Sigmoid colon (tissue), 7 donors: ENCODE data around the gene CHI3L2. TPM values are rescaled to one million over a fixed set of nuclear protein-coding genes. Genes with fewer than 3 reads are reported as not detected.

Experiments
- DNase-seq: peaks from one replicate; pipeline ENCODE4 v3.0.0-alpha.2; 2019
- H3K27ac ChIP-seq, 4 donors: fragments of 200-600 bp; sonication (generic); one replicate each; pipeline ENCODE4 v1.5.1; 2016 to 2019; ENCODE audit warnings: mild to moderate bottlenecking in 1 of 4
- H3K27me3 ChIP-seq, 3 donors: fragments of 200-600 bp; sonication (generic); one replicate each; pipeline ENCODE4 v1.5.1; 2019; ENCODE audit warnings: mild to moderate bottlenecking in 1 of 3
- H3K36me3 ChIP-seq, 4 donors: fragments of 200-600 bp; sonication (generic); one replicate each; pipeline ENCODE4 v1.5.1; 2016 to 2019
- H3K4me1 ChIP-seq, 4 donors: fragments of 200-600 bp; sonication (generic); one replicate each; pipeline ENCODE4 v1.5.1; 2017 to 2019
- H3K4me3 ChIP-seq, 4 donors: fragments of 200-600 bp; sonication (generic); one replicate each; pipeline ENCODE4 v1.5.1; 2017 to 2019; ENCODE audit warnings: mild to moderate bottlenecking in 2 of 4, moderate library complexity in 1 of 4
- H3K9me3 ChIP-seq, 4 donors: fragments of 200-600 bp in 3 of 4; sonication (generic) in 3 of 4; one replicate each; pipeline versions ENCODE4 v1.5.1 to v1.6.1; 2013 to 2019
- CTCF ChIP-seq, 4 experiments: fragments of 450-650 bp in 3 of 4; fragments of 200-600 bp in 1 of 4; IDR thresholded peaks; one replicate each; pipeline ENCODE4 v1.5.1; 2016 to 2019; ENCODE audit warnings: antibody characterized with exemption in 4 of 4, mild to moderate bottlenecking in 3 of 4, moderate library complexity in 2 of 4
- EP300 ChIP-seq, 4 donors: sonication (generic); formaldehyde crosslinking; IDR thresholded peaks; one replicate each; pipeline ENCODE4 v1.6.1; 2017; ENCODE audit warnings: antibody characterized with exemption in 4 of 4
- POLR2A ChIP-seq, 2 donors: fragments of 450-650 bp; IDR thresholded peaks; one replicate each; pipeline ENCODE4 v1.6.1; 2016; ENCODE audit warnings: antibody characterized with exemption in 2 of 2, mild to moderate bottlenecking in 2 of 2, moderate library complexity in 2 of 2
- POLR2AphosphoS5 ChIP-seq, 4 donors: sonication (generic); formaldehyde crosslinking; IDR thresholded peaks; one replicate each; pipeline ENCODE4 v1.6.1; 2017; ENCODE audit warnings: antibody characterized with exemption in 4 of 4
- WGBS, 2 donors: extraction: QIAGEN DNeasy Blood & Tissue Kit; methylation state at CpG; one replicate each; pipeline ENCODE4 v1.1.7; 2013; 5-methylcytosine and 5-hydroxymethylcytosine counted together
- intact Hi-C: fragments of 100-400 bp; cut with DNase I; formaldehyde crosslinking; loops from one replicate; pipeline ENCODE4 v1.15.1; 2023
- polyA plus RNA-seq, 3 donors: library from polyadenylated mRNA; stranded (reverse); fragments of 200-250 nt; gene quantifications; one replicate each; pipeline ENCODE4 v1.2.3, GENCODE V29; 2013
- total RNA-seq, 4 donors: library from RNA; depleted of rRNA; stranded (reverse); fragments of >200 nt; gene quantifications; one replicate each; pipeline ENCODE4 v1.1.0, GENCODE V29; 2016
- donor health status: healthy with polysubstance abuse.
- donor health status: Bipolar disorder and iron deficiency.
- donor health status: healthy.

CHI3L2 gene
- total and polyA plus RNA-seq, 7 donors, result 0.71 to 11.0 (median 2.2) TPM; not detected in 3

- no peak for TF ChIP-seq POLR2AphosphoS5 (IDR thresholded peaks at IDR 0.05)
- no peak for TF ChIP-seq EP300 (IDR thresholded peaks at IDR 0.05)
- TF ChIP-seq CTCF (IDR thresholded peaks at IDR 0.05), result no peak
- TF ChIP-seq POLR2A (IDR thresholded peaks at IDR 0.05), result no peak
- DNase-seq, result no peak
- Histone ChIP-seq H3K36me3 (no peaks in the 10 kb centered on the region), H3K27ac (no peak overlapping the region), H3K9me3 (no peaks in the 10 kb centered on the region), H3K4me1 (peaks cover 0 to 8% (median 0%) of the 10 kb centered on the region in 4 donors), H3K27me3 (no peaks in the 10 kb centered on the region), H3K4me3 (no peak overlapping the region)
- 65 to 75% methylated on average over 6 of the region's 6 CpGs for WGBS, 2 donors
- intact Hi-C loops, result loop anchor here (1.0 to 2.0 kb wide), 2 partner anchors 176 to 546 kb away; no protein-coding TSS in a partner anchor
These were observed 4.3 kb upstream of the CHI3L2 start for GRCh38 chr1:111223126-111223685.

GRCh38 chr1:111225091-111225490 is 2.4 kb upstream of the CHI3L2 start:
- no peaks in the 10 kb centered on the region for H3K9me3 ChIP-seq
- no peak overlapping the region for H3K27ac ChIP-seq
- intact Hi-C loops, result no loop called here
- DNase-seq, result no peak
- H3K4me3 ChIP-seq, result no peak overlapping the region
- TF ChIP-seq EP300 (IDR thresholded peaks at IDR 0.05) (no peak), POLR2AphosphoS5 (IDR thresholded peaks at IDR 0.05) (no peak), POLR2A (IDR thresholded peaks at IDR 0.05) (no peak), CTCF (IDR thresholded peaks at IDR 0.05) (no peak)
- H3K4me1 ChIP-seq, result peaks cover 0 to 8% (median 0%) of the 10 kb centered on the region in 4 donors
- H3K27me3 ChIP-seq, result no peaks in the 10 kb centered on the region
- no peaks in the 10 kb centered on the region for H3K36me3 ChIP-seq

GRCh38 chr1:111225717-111226400 is 1.7 kb upstream of the CHI3L2 start:
- H3K27ac ChIP-seq, result no peak overlapping the region
- DNase-seq, result no peak
- no peaks in the 10 kb centered on the region for H3K27me3 ChIP-seq
- no peak overlapping the region for H3K4me3 ChIP-seq
- intact Hi-C loops, result no loop called here
- no peaks in the 10 kb centered on the region for H3K36me3 ChIP-seq
- no peak for TF ChIP-seq POLR2AphosphoS5 (IDR thresholded peaks at IDR 0.05)
- WGBS, 2 donors, result 51 to 71% methylated on average over 6 of the region's 6 CpGs
- peaks cover 0 to 8% (median 0%) of the 10 kb centered on the region in 4 donors for H3K4me1 ChIP-seq
- no peaks in the 10 kb centered on the region for H3K9me3 ChIP-seq

GRCh38 chr1:111227851-111228747 is 586 bp downstream of the CHI3L2 start:
- Histone ChIP-seq H3K4me3 (no peak overlapping the region), H3K27ac (peak overlapping the region in 1 of 4 donors; percentile 28), H3K9me3 (no peaks in the 10 kb centered on the region), H3K27me3 (no peaks in the 10 kb centered on the region), H3K36me3 (no peaks in the 10 kb centered on the region), H3K4me1 (no peaks in the 10 kb centered on the region)
- intact Hi-C loops, result loop anchor here (1.0 kb wide), 1 partner anchor 172 kb away; no protein-coding TSS in a partner anchor
- TF ChIP-seq POLR2AphosphoS5 (IDR thresholded peaks at IDR 0.05) (no peak), EP300 (IDR thresholded peaks at IDR 0.05) (no peak), CTCF (IDR thresholded peaks at IDR 0.05) (no peak), POLR2A (IDR thresholded peaks at IDR 0.05) (no peak)
- 77 to 78% methylated on average over 6 of the region's 6 CpGs for WGBS, 2 donors
- no peak for DNase-seq

GRCh38 chr1:111228748-111229126 is 1.2 kb downstream of the CHI3L2 start:
- no peak for DNase-seq
- Histone ChIP-seq H3K4me3 (no peak overlapping the region), H3K27me3 (no peaks in the 10 kb centered on the region), H3K36me3 (no peaks in the 10 kb centered on the region), H3K9me3 (no peaks in the 10 kb centered on the region), H3K4me1 (no peaks in the 10 kb centered on the region), H3K27ac (no peak overlapping the region)
- intact Hi-C loops, result no loop called here
- TF ChIP-seq CTCF (IDR thresholded peaks at IDR 0.05) (no peak), POLR2AphosphoS5 (IDR thresholded peaks at IDR 0.05) (no peak), POLR2A (IDR thresholded peaks at IDR 0.05) (no peak), EP300 (IDR thresholded peaks at IDR 0.05) (no peak)
- 77 to 84% methylated on average over 2 of the region's 2 CpGs for WGBS, 2 donors
